Measurements from ENCODE around the gene CDH23.

CDH23 gene

DNA sequence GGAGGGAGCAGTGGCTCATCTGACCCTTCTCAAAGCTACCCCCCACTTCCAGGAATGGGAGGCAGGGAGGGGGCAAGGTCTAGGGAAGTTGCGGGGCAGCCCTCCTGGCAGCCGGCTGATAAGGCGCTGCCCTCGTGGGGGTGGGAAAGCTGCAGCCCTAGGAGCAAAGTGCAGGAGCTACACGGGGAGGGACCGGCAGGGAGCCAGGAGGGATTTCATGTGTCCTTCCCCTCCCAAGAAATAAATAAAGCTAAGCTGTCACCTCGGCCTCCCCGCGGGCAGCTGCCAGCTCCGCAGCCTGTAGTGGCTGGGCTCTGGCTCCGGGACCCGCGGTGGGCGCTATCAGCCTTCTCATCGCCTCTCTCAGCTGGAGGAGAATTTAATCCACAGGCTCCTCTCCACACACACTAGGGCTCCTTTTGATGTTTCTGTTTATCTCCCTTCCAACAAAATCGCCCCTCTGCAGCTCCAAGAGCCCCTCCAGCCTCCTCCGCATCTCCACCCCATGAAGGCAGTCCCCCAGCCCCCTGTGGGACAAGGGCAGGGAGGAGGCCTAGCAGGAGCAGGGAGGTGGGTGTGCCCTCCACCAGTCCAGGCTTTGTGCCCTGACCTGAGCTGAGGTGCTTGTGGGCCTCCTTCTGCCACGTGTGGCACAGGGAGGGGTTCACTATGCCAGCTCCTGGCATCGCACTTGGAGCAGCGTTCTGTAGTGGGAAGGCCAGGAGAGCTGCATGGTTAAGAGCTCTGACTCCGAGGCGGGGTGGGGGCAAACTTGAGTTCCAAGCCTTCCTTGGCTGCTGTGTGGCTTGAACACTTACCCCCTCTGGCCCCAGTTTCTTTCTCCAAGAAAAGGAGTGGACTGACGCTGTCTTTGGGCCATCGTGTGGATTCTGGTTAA, 242.4 kb downstream of the CDH23 start:
- H3K4me3 Mint-ChIP-seq, result no peak overlapping the region
- H3K4me1 Mint-ChIP-seq (ENCODE audit: low read depth), result peaks cover 2% of the 10 kb centered on the region
- H3K36me3 Mint-ChIP-seq (ENCODE audit: low read depth), result no peaks in the 10 kb centered on the region
- no peaks in the 10 kb centered on the region for H3K9me3 Mint-ChIP-seq
- no peaks in the 10 kb centered on the region for H3K27me3 Mint-ChIP-seq (ENCODE audit: low read depth)
- H3K27ac Mint-ChIP-seq, result no peak overlapping the region

DNA sequence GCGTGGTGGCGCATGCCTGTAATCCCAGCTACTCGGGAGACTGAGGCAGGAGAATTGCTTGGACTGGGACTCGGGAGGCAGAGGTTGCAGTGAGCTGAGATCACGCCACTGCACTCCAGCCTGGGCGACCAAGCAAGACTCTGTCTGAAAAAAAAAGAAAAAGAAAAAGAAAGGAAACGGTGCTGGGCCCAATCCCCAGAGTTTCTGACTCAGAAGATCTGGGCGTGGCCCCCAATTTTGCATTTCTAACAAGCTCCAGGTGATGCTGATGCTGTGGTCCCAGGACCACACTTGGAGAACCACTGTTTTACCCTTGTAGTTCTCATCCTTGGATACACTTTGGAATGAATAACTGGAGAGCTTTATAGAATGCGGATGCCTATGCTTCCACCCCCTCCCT, 243.9 kb downstream of the CDH23 start:
- no peaks in the 10 kb centered on the region for H3K36me3 Mint-ChIP-seq (ENCODE audit: low read depth)
- peaks cover 2% of the 10 kb centered on the region for H3K4me1 Mint-ChIP-seq (ENCODE audit: low read depth)
- no peaks in the 10 kb centered on the region for H3K27me3 Mint-ChIP-seq (ENCODE audit: low read depth)
- H3K4me3 Mint-ChIP-seq, result no peak overlapping the region
- no peak overlapping the region for H3K27ac Mint-ChIP-seq
- no peaks in the 10 kb centered on the region for H3K9me3 Mint-ChIP-seq

DNA sequence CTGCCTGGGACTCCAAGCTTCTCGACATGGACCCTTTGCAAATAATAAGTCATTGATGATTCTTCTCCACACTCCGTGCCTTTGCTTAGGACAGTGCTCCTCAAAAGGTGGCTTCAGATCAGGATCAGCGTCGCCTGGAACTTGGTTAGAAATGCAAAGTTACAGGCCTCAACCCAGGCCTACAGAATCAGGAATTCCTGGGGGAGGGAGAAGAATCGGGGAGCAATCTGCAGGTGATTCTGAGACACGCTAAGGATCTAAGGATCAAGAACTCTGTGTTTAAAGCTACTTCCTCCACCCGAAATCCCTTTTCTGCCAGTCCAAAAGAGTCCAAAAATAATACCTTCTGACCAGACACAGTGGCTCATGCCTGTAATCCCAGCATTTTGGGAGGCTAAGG, 244.7 kb downstream of the CDH23 start:
- Mint-ChIP-seq H3K4me3 (no peak overlapping the region), H3K9me3 (no peaks in the 10 kb centered on the region), H3K27ac (no peak overlapping the region), H3K36me3 (ENCODE audit: low read depth) (no peaks in the 10 kb centered on the region), H3K4me1 (ENCODE audit: low read depth) (peaks cover 2% of the 10 kb centered on the region), H3K27me3 (ENCODE audit: low read depth) (no peaks in the 10 kb centered on the region)

DNA sequence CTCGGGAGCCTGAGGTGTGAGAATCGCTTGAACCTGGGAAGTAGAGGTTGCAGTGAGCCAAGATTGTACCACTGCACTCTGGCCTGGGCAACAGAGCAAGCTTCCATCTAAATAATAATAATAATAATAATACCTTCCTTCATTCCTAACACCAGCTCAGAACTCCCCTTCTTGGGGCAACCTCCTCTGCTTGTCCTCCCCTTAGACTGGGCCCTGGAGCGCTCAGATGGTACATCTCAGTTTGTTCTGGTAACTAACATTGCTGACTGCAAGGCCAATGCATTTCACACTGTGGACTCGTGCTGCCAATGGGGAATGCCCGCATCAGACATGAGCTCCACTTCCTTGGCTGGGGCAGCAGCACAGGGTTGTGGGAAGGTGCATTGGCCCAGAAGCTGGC, 245.3 kb downstream of the CDH23 start:
- H3K27me3 Mint-ChIP-seq (ENCODE audit: low read depth), result no peaks in the 10 kb centered on the region
- no peaks in the 10 kb centered on the region for H3K9me3 Mint-ChIP-seq
- no peaks in the 10 kb centered on the region for H3K36me3 Mint-ChIP-seq (ENCODE audit: low read depth)
- no peak overlapping the region for H3K27ac Mint-ChIP-seq
- H3K4me3 Mint-ChIP-seq, result no peak overlapping the region
- peaks cover 2% of the 10 kb centered on the region for H3K4me1 Mint-ChIP-seq (ENCODE audit: low read depth)

DNA sequence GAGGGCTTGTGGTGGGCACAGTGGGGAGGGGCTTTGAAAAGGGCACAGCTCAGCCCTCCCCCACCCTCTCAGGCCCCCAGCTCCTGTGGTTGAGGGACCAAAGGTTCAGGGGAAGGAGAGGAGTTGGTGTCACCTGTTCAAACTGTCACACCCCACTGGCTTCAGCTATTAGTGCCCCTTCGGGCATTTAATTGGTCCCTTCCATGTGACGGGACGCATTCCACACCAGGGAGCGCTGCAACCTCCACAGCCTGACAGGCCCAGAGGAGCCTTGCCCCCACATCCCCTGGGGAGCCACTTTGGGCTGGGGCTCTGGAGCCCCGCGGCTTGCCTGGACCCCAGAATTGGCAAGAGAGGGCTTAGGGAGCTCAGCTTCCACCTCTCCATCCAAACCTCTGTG, 247.2 kb downstream of the CDH23 start:
- H3K36me3 Mint-ChIP-seq (ENCODE audit: low read depth), result no peaks in the 10 kb centered on the region
- H3K9me3 Mint-ChIP-seq, result no peaks in the 10 kb centered on the region
- no peaks in the 10 kb centered on the region for H3K27me3 Mint-ChIP-seq (ENCODE audit: low read depth)
- no peaks in the 10 kb centered on the region for H3K4me1 Mint-ChIP-seq (ENCODE audit: low read depth)
- H3K4me3 Mint-ChIP-seq, result no peak overlapping the region
- no peak overlapping the region for H3K27ac Mint-ChIP-seq

DNA sequence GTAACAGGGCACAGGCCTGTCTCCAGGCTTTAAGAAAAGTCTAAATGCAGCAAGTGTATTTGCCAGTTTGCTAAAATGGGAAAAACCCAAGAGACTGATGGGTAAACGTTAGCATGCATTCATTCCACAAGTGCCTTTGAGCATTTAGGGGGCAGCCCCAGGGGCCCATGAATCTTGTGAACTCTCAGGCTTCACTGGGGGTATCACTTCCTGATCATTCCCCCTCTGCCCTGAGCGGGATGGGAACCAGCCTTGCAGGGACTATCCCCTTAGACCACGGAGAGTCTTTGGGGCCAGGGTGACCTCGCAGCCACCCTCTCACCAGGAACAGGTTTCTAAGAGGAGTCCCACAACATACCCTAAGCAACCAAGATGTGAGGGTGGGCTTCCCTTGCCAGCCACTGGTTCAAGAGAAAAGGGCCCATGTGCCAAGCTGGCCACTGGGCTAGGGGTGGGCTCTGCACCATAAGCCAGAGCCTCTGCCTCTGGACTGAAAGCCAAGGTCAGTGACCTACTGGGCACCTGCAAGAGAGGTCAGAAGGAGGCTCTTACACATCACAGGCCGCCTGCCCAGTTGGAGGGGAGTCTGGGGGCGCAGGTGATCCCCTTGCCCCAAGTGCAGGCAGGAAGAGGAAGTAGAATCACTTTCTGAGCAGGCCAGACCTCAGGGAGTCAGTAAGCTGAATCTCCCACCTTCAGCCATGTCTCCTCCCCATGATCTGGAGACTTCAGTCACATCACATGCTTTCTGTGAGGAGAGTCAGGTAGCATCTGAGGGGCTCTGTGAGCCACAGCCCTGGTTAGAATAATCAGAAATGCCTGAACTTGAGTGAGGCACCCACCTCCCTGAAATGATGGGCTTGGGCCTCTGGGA, 247.8 kb downstream of the CDH23 start:
- Mint-ChIP-seq H3K27ac (no peak overlapping the region), H3K9me3 (no peaks in the 10 kb centered on the region), H3K36me3 (ENCODE audit: low read depth) (no peaks in the 10 kb centered on the region), H3K4me3 (no peak overlapping the region), H3K4me1 (ENCODE audit: low read depth) (peaks cover 2% of the 10 kb centered on the region), H3K27me3 (ENCODE audit: low read depth) (no peaks in the 10 kb centered on the region)

DNA sequence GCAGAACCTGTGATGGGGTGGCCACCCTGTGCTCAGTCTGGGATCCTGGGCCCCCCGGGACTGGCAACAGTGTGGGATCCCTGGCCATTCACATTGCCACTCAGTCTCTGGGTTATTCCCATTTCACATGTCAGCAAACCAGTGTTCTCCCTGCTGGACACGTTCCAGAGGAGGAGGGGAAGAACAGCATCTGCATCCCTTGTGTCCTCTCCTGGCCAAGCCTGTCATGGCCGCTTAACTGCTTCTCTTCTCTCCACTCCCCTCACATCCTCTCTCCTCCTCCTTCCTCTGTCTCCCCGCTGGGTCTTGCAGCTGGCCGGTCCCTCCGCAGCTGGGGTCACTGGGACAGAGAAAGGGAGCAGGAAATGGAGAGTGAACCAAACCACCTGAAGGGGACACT, 248.5 kb downstream of the CDH23 start:
- H3K9me3 Mint-ChIP-seq, result no peaks in the 10 kb centered on the region
- H3K36me3 Mint-ChIP-seq (ENCODE audit: low read depth), result no peaks in the 10 kb centered on the region
- H3K27me3 Mint-ChIP-seq (ENCODE audit: low read depth), result no peaks in the 10 kb centered on the region
- peaks cover 2% of the 10 kb centered on the region for H3K4me1 Mint-ChIP-seq (ENCODE audit: low read depth)
- no peak overlapping the region for H3K27ac Mint-ChIP-seq
- H3K4me3 Mint-ChIP-seq, result no peak overlapping the region

DNA sequence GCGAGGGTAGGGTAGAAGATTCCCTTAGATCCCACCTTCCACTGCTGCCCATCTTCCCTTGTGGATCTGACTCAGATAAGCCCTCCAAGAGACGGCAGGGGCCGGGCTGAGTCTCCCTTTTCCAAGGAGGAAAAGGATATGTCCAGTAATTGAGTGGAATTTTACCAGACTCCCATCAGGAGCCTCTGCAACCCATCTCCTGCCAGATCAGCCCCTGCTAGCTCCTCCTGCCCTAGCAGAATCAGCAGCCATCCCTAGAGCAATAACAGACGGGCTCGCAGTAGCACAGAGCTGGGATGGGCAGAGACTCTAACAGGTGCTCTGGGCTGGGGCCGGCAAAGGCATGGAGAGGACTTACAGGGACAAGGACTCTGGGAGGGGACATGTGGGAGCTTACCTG, 249.3 kb downstream of the CDH23 start:
- Mint-ChIP-seq H3K9me3 (no peaks in the 10 kb centered on the region), H3K27ac (no peak overlapping the region), H3K36me3 (ENCODE audit: low read depth) (no peaks in the 10 kb centered on the region), H3K4me1 (ENCODE audit: low read depth) (peaks cover 2% of the 10 kb centered on the region), H3K27me3 (ENCODE audit: low read depth) (no peaks in the 10 kb centered on the region), H3K4me3 (no peak overlapping the region)

DNA sequence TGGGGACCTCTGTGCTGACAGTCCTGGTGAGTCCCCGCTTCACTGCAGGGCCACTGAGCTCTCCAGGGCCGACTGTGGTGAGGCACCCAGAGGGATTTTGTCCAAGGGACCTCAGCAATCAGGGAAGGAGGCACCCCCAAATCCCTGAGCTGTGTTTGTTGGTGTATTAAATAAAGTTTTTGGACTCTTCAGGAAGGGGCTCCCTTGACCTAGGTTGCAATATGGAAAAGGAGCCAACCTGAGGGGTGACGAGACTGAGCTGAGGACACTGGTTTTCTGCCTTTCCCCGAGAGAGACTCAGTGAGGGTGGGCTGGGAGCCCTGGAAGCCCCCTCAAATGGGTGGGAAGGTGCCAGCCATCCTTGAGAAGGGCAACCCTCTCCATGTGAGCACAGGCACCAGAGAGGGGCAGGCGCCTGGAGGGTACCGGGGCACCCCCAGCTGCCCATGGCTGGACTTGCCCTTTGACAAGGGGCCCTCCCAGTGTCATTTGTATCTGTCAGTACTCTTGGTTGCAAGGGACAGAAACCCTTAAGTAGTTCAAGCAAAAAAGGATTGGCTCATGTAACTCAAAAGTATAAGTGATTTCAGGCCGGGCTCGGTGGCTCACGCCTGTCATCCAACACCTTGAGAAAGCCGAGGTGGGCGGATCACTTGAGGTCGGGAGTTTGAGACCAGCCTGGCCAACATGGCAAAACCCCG, 250.0 kb downstream of the CDH23 start:
- H3K9me3 Mint-ChIP-seq, result no peaks in the 10 kb centered on the region
- H3K4me3 Mint-ChIP-seq, result no peak overlapping the region
- H3K36me3 Mint-ChIP-seq (ENCODE audit: low read depth), result no peaks in the 10 kb centered on the region
- H3K4me1 Mint-ChIP-seq (ENCODE audit: low read depth), result peaks cover 2% of the 10 kb centered on the region
- H3K27ac Mint-ChIP-seq, result no peak overlapping the region
- H3K27me3 Mint-ChIP-seq (ENCODE audit: low read depth), result no peaks in the 10 kb centered on the region

DNA sequence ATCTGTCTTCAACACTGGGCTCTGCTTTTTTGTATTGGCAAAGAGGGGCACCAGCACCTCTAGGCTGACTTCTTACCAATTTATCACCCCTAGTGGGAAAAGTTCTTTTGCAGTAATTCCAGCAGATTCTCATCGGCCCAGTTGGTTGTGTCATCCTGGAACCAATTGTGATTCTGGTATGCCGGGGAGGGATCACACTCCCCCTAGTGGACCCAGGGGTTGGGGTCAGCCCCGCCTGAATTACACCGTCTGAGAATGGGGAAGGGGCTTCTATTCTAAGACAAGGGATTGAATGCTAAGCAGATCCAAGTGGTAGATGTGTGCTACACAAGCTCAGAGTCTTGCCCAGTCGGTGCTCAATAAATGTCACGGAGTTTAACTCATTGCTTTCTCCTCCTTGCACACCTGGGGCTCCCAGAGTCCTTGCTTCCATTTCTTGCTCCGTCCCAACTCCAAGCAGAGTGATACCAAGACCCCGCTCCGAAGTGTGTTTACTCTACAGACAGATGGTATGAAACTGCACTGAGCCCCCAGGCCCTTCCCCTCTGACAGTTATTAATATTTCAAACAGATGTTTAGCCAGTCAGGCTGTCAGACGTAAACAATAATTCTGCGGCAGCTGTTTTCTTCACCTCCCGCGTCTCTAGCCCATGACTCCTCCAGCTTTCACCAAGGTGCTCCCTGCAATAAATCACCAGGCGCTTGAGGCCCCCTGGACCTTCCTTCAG, 251.0 kb downstream of the CDH23 start:
- Mint-ChIP-seq H3K4me1 (ENCODE audit: low read depth) (peaks cover 2% of the 10 kb centered on the region), H3K9me3 (no peaks in the 10 kb centered on the region), H3K4me3 (no peak overlapping the region), H3K27ac (no peak overlapping the region), H3K27me3 (ENCODE audit: low read depth) (no peaks in the 10 kb centered on the region), H3K36me3 (ENCODE audit: low read depth) (no peaks in the 10 kb centered on the region)

DNA sequence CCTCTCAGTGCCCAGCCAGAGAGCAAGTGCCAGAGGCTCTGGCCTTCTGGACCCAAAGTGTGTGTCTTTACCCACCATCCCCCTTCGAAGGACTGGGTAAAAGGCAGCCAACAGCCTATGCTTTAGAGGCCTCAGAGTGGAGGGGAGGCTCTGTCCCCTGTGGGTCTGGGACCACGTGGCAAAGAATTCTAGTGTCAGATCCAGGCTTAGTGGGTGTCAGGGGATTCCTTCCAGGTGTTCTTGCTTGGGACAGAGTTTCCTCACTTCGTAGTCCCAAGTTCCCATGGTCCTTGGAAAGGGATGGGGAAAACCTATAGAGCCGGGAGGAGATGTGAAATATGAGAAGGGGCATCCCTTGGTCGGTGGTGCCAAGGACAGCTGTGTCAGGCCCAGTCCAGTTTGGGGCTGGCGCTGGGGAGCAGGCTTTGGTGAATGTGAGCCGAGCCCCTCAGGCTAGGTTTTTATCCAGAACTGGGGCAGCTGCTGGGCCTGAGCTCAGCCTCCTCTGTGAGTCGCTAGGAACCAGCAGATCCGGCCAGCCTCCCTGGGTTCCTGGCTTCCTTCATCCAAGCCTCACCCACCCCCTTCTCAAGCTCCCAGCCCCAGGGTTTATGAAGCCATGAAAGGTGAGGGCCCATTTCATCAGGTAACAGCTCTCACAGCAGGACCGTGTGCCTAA, 251.7 kb downstream of the CDH23 start:
- H3K36me3 Mint-ChIP-seq (ENCODE audit: low read depth), result no peaks in the 10 kb centered on the region
- no peaks in the 10 kb centered on the region for H3K27me3 Mint-ChIP-seq (ENCODE audit: low read depth)
- H3K4me3 Mint-ChIP-seq, result no peak overlapping the region
- no peak overlapping the region for H3K27ac Mint-ChIP-seq
- no peaks in the 10 kb centered on the region for H3K9me3 Mint-ChIP-seq
- peaks cover 2% of the 10 kb centered on the region for H3K4me1 Mint-ChIP-seq (ENCODE audit: low read depth)

DNA sequence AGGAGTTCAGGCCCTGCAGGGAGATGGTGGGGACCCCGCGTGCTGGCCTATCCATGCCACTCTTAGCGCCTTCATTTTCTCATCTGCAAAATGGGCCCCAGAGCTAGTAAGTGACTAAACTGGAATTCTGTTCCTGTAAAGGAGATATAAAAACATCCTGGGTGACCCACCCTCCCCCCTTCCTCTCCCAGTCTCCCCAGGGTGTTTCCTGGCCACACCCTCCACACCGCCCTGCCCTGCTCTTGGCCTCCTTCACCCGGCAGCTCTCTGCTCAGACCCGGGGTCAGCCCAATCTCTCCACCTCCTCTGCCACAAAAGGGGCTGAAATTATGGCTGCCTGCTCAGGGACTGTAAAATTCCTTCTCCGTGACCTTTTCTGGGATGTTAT, 252.2 kb downstream of the CDH23 start:
- Mint-ChIP-seq H3K9me3 (no peaks in the 10 kb centered on the region), H3K27ac (no peak overlapping the region), H3K27me3 (ENCODE audit: low read depth) (no peaks in the 10 kb centered on the region), H3K36me3 (ENCODE audit: low read depth) (no peaks in the 10 kb centered on the region), H3K4me1 (ENCODE audit: low read depth) (peaks cover 2% of the 10 kb centered on the region), H3K4me3 (no peak overlapping the region)

DNA sequence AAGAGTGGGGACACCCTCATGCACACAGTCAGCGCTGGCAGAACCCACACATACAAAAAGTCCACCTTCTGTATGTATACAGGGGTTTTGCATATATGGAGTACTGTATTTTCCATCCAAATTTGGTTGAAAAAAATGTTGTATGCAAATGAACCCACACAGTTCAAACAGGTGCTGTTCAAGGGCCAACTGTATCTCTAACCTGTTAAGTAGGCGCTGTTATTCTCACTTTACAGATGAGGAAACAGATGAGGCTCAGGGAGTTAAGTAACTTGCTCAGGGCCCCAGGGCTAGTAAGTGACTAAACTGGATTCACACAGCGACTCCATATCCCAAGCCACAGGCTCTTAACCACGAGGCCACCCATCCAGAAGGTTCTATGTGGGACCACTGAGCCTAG, 252.9 kb downstream of the CDH23 start:
- Mint-ChIP-seq H3K27me3 (ENCODE audit: low read depth) (no peaks in the 10 kb centered on the region), H3K4me3 (no peak overlapping the region), H3K4me1 (ENCODE audit: low read depth) (peaks cover 2% of the 10 kb centered on the region), H3K9me3 (no peaks in the 10 kb centered on the region), H3K27ac (no peak overlapping the region), H3K36me3 (ENCODE audit: low read depth) (no peaks in the 10 kb centered on the region)

DNA sequence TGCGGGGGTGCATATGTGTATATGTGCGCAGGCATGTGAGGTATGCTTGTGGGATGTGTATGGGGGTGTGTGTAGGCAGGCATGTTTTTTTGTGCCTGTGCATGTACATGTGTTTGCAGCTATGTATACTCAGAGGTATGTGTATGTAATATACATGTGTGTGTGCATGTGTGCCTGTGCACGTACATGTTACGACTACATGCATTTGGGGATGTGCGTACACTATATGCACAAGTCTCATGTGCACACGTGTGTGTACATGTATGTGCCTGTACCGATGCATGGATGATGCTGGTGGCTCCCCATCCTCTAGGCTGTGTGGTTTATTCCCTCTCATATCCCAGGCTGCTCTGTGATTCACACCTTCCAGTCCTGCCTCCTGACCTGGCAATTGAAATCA, 253.7 kb downstream of the CDH23 start:
- no peaks in the 10 kb centered on the region for H3K9me3 Mint-ChIP-seq
- no peaks in the 10 kb centered on the region for H3K27me3 Mint-ChIP-seq (ENCODE audit: low read depth)
- no peaks in the 10 kb centered on the region for H3K36me3 Mint-ChIP-seq (ENCODE audit: low read depth)
- peaks cover 2% of the 10 kb centered on the region for H3K4me1 Mint-ChIP-seq (ENCODE audit: low read depth)
- H3K4me3 Mint-ChIP-seq, result no peak overlapping the region
- H3K27ac Mint-ChIP-seq, result no peak overlapping the region

Data from T-helper 1 cell treated with Interleukin-12 subunit alpha and Interleukin-12 subunit beta and Interleukin-4 antibody, amounts not matched to agents 30 μg/mL and 1 μg/mL, for 36 hours (primary cell).